ENCODE data around the gene ATG10.
"Not testable (repeated sequence)": the region's sequence is repeated elsewhere in the genome, so short reads cannot be mapped to it uniquely, and the experiment has no call there.

Gene ATG10

DNA sequence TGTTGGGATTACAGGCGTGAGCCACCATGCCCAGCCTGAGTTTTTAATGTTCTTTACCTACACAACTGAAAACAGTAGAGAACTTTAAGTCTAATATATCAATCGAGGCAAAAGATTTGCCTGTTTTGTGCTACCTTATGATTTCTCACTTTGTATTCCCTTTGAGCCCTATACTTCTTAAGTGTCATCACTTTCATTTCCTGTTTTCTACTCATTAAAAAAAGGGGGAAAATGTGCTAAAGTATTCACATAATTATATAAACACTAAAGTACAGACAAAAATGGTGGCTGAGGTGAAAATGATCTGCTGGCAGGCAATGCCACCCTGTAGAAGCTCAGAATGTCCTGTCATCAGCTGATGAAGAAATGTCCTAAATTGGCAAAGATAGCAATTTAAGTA, 23.6 kb downstream of the ATG10 start:
- ATAC-seq (ENCODE audit: insufficient read depth, low read depth) (no peak), DNase-seq (no peak)
- Histone ChIP-seq H2AFZ (ENCODE audit: low read depth, low read length) (no peak overlapping the region), H3K4me1 (ENCODE audit: insufficient read depth, low read length) (no peaks in the 10 kb centered on the region), H3K79me2 (ENCODE audit: insufficient read depth, low read length) (peaks cover 36% of the 10 kb centered on the region), H3K9ac (ENCODE audit: low read depth, low read length) (no peak overlapping the region), H3K27me3 (ENCODE audit: insufficient read depth, low read length, poor library complexity) (no peaks in the 10 kb centered on the region), H3K9me3 (ENCODE audit: insufficient read depth, low read length, severe bottlenecking) (peaks cover 5% of the 10 kb centered on the region), H3K36me3 (ENCODE audit: insufficient read depth, low read length) (peaks cover 55% of the 10 kb centered on the region), H4K20me1 (ENCODE audit: insufficient read depth, low read length) (no peaks in the 10 kb centered on the region), H3K4me2 (ENCODE audit: insufficient read depth, low read length) (no peak overlapping the region), H3K4me3 (ENCODE audit: low read depth in 1 of 2, low read length in 2 of 2) (no peak overlapping the region), H3K27ac (ENCODE audit: low read length) (no peak overlapping the region)
- TF ChIP-seq, protein P1, sequence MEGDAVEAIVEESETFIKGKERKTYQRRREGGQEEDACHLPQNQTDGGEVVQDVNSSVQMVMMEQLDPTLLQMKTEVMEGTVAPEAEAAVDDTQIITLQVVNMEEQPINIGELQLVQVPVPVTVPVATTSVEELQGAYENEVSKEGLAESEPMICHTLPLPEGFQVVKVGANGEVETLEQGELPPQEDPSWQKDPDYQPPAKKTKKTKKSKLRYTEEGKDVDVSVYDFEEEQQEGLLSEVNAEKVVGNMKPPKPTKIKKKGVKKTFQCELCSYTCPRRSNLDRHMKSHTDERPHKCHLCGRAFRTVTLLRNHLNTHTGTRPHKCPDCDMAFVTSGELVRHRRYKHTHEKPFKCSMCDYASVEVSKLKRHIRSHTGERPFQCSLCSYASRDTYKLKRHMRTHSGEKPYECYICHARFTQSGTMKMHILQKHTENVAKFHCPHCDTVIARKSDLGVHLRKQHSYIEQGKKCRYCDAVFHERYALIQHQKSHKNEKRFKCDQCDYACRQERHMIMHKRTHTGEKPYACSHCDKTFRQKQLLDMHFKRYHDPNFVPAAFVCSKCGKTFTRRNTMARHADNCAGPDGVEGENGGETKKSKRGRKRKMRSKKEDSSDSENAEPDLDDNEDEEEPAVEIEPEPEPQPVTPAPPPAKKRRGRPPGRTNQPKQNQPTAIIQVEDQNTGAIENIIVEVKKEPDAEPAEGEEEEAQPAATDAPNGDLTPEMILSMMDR (IDR thresholded peaks at IDR 0.05; ENCODE audit: borderline replicate concordance, extremely low read depth, low read length, poor library complexity, severe bottlenecking), result no peak
- no peak for TF ChIP-seq EZH2 (IDR thresholded peaks at IDR 0.05; ENCODE audit: borderline replicate concordance, low read depth, low read length, severe bottlenecking)

DNA sequence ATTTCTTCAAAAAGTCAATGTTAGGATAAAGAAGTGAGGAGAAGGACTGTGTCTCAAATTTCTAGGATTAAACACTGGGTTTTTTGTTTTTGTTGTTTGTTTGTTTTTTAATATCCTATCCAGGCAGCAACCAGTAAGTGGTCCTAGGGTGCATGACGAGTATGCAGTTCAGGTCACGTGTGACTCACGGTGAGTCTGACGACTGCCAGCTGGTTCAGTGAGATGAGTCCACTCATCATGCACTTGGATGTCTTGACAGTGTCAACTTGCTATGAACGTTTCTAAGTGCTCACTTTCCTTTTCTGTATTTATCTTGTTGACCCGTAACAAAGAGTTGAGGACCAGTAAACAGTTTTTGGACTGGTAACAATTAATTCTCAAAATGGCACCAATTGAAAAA, 32.7 kb downstream of the ATG10 start:
- H3K9ac ChIP-seq (ENCODE audit: low read depth, low read length), result no peak overlapping the region
- H3K4me1 ChIP-seq (ENCODE audit: insufficient read depth, low read length), result no peaks in the 10 kb centered on the region
- TF ChIP-seq, protein P1 (IDR thresholded peaks at IDR 0.05; ENCODE audit: borderline replicate concordance, extremely low read depth, low read length, poor library complexity, severe bottlenecking), result no peak
- TF ChIP-seq EZH2 (IDR thresholded peaks at IDR 0.05; ENCODE audit: borderline replicate concordance, low read depth, low read length, severe bottlenecking), result no peak
- no peak overlapping the region for H3K4me3 ChIP-seq (ENCODE audit: low read depth in 1 of 2, low read length in 2 of 2)
- H3K27ac ChIP-seq (ENCODE audit: low read length), result no peak overlapping the region
- H3K36me3 ChIP-seq (ENCODE audit: insufficient read depth, low read length), result peaks cover 10% of the 10 kb centered on the region
- no peaks in the 10 kb centered on the region for H3K27me3 ChIP-seq (ENCODE audit: insufficient read depth, low read length, poor library complexity)
- no peak for ATAC-seq (ENCODE audit: insufficient read depth, low read depth)
- H2AFZ ChIP-seq (ENCODE audit: low read depth, low read length), result no peak overlapping the region
- H4K20me1 ChIP-seq (ENCODE audit: insufficient read depth, low read length), result no peaks in the 10 kb centered on the region
- H3K4me2 ChIP-seq (ENCODE audit: insufficient read depth, low read length), result no peak overlapping the region
- DNase-seq, result no peak
- H3K79me2 ChIP-seq (ENCODE audit: insufficient read depth, low read length), result peaks cover 5% of the 10 kb centered on the region
- no peaks in the 10 kb centered on the region for H3K9me3 ChIP-seq (ENCODE audit: insufficient read depth, low read length, severe bottlenecking)

DNA sequence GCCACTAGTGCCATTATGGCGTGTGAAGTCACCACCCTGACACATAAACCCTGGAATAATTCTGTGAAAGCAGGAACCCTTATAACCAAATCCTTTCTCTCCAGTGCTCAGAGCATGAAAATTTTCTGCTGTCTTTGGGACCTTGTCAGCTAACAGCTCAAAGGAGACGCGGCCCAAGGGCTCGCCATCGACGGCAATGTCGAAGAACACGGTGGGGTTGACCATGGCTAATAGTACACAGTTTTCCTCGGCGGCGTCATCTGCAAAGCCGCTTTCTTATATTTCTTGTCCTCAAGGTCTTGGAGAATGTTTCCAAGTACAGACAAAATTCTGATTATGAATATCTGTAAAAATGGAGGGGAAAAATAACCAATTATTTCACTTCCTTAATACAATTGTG, 38.0 kb downstream of the ATG10 start:
- H3K4me2 ChIP-seq (ENCODE audit: insufficient read depth, low read length); DNase-seq; H3K9me3 ChIP-seq (ENCODE audit: insufficient read depth, low read length, severe bottlenecking); ATAC-seq (ENCODE audit: insufficient read depth, low read depth); H3K27me3 ChIP-seq (ENCODE audit: insufficient read depth, low read length, poor library complexity); H4K20me1 ChIP-seq (ENCODE audit: insufficient read depth, low read length); H3K4me3 ChIP-seq (ENCODE audit: low read depth in 1 of 2, low read length in 2 of 2); H3K9ac ChIP-seq (ENCODE audit: low read depth, low read length); H3K4me1 ChIP-seq (ENCODE audit: insufficient read depth, low read length); H2AFZ ChIP-seq (ENCODE audit: low read depth, low read length); H3K27ac ChIP-seq (ENCODE audit: low read length): not testable (repeated sequence)
- peaks cover 26% of the 10 kb centered on the region for H3K36me3 ChIP-seq (ENCODE audit: insufficient read depth, low read length)
- peaks cover 22% of the 10 kb centered on the region for H3K79me2 ChIP-seq (ENCODE audit: insufficient read depth, low read length)

DNA sequence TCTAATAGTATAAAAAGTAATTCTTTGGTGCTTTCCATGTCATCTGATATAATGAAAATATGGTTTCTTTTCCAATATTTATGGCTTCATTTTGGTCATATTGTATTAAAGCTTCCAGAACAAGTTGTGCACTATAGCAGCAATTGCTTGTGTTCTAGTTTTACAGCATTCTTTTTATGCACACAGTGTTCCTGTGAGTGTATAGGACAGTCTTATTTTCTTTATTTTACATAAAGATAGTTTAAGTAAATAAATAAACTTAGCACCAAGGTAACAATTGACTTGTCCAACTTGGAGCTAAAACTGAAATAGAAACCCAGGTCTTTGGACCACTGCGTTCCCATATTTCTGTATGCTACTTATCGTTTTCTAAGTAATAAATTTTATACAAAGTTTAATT, 38.9 kb downstream of the ATG10 start:
- H2AFZ ChIP-seq (ENCODE audit: low read depth, low read length), result no peak overlapping the region
- DNase-seq, result no peak
- ATAC-seq (ENCODE audit: insufficient read depth, low read depth), result no peak
- TF ChIP-seq, protein P1 (IDR thresholded peaks at IDR 0.05; ENCODE audit: borderline replicate concordance, extremely low read depth, low read length, poor library complexity, severe bottlenecking), result no peak
- TF ChIP-seq EZH2 (IDR thresholded peaks at IDR 0.05; ENCODE audit: borderline replicate concordance, low read depth, low read length, severe bottlenecking), result no peak
- no peak overlapping the region for H3K4me3 ChIP-seq (ENCODE audit: low read depth in 1 of 2, low read length in 2 of 2)
- H3K36me3 ChIP-seq (ENCODE audit: insufficient read depth, low read length), result peaks cover 26% of the 10 kb centered on the region
- no peaks in the 10 kb centered on the region for H4K20me1 ChIP-seq (ENCODE audit: insufficient read depth, low read length)
- no peaks in the 10 kb centered on the region for H3K27me3 ChIP-seq (ENCODE audit: insufficient read depth, low read length, poor library complexity)
- H3K79me2 ChIP-seq (ENCODE audit: insufficient read depth, low read length), result peaks cover 22% of the 10 kb centered on the region
- no peaks in the 10 kb centered on the region for H3K9me3 ChIP-seq (ENCODE audit: insufficient read depth, low read length, severe bottlenecking)
- no peak overlapping the region for H3K9ac ChIP-seq (ENCODE audit: low read depth, low read length)
- H3K4me1 ChIP-seq (ENCODE audit: insufficient read depth, low read length), result no peaks in the 10 kb centered on the region
- no peak overlapping the region for H3K4me2 ChIP-seq (ENCODE audit: insufficient read depth, low read length)
- H3K27ac ChIP-seq (ENCODE audit: low read length), result no peak overlapping the region
